ENCODE measurements around the gene PIEZO2.

- TF ChIP-seq CTCF (IDR thresholded peaks at IDR 0.05) (no peak), POLR2A (IDR thresholded peaks at IDR 0.05) (no peak)
Measured at GRCh38 chr18:10942998-10943397, 206.4 kb downstream of the PIEZO2 start.

All from breast epithelium (tissue), 3 donors.